GM19025 (cell line): ENCODE data around the gene ADGRF5.

Experiments
- ATAC-seq: cut with Tn5 transposase; IDR thresholded peaks from one replicate; pipeline ENCODE4 v1.9.1; 2021; ENCODE audit warnings: mild to moderate bottlenecking, low read depth, moderate library complexity; ENCODE audit not compliant: unreplicated experiment

The ADGRF5 gene

GRCh38 chr6:46933751-46934150, 12.0 kb upstream of the ADGRF5 start:
- no peak for ATAC-seq

- ATAC-seq: no peak
Observed at GRCh38 chr6:46932526-46933319, 11.0 kb upstream of the ADGRF5 start.

- no peak for ATAC-seq
Observed at GRCh38 chr6:46931416-46931815, 9.7 kb upstream of the ADGRF5 start.

- ATAC-seq: no peak
Observed at GRCh38 chr6:46930331-46930730, 8.6 kb upstream of the ADGRF5 start.

- ATAC-seq: no peak
Observed at GRCh38 chr6:46927066-46927465, 5.3 kb upstream of the ADGRF5 start.

GRCh38 chr6:46926481-46926880, 4.7 kb upstream of the ADGRF5 start:
- no peak for ATAC-seq

GRCh38 chr6:46925563-46926253, 4.0 kb upstream of the ADGRF5 start:
- ATAC-seq: no peak

- no peak for ATAC-seq
Observed at GRCh38 chr6:46923476-46923875, 1.7 kb upstream of the ADGRF5 start.

GRCh38 chr6:46921059-46921458, 679 bp downstream of the ADGRF5 start:
- ATAC-seq: no peak

GRCh38 chr6:46918806-46919205, 2.9 kb downstream of the ADGRF5 start:
- ATAC-seq: no peak

- ATAC-seq: no peak
Observed at GRCh38 chr6:46917002-46917545, 4.7 kb downstream of the ADGRF5 start.

- no peak for ATAC-seq
Observed at GRCh38 chr6:46915866-46916265, 5.9 kb downstream of the ADGRF5 start.

GRCh38 chr6:46915380-46915779, 6.4 kb downstream of the ADGRF5 start:
- no peak for ATAC-seq

GRCh38 chr6:46914279-46914810, 7.4 kb downstream of the ADGRF5 start:
- no peak for ATAC-seq

GRCh38 chr6:46909371-46909770, 12.4 kb downstream of the ADGRF5 start:
- no peak for ATAC-seq

GRCh38 chr6:46906776-46907175, 15.0 kb downstream of the ADGRF5 start:
- ATAC-seq: no peak

- ATAC-seq: no peak
Observed at GRCh38 chr6:46904117-46904516, 17.6 kb downstream of the ADGRF5 start.

- ATAC-seq: no peak
Observed at GRCh38 chr6:46903175-46903574, 18.6 kb downstream of the ADGRF5 start.

GRCh38 chr6:46901882-46902314, 19.8 kb downstream of the ADGRF5 start:
- ATAC-seq: no peak

GRCh38 chr6:46900266-46900665, 21.5 kb downstream of the ADGRF5 start:
- ATAC-seq: no peak

- no peak for ATAC-seq
Observed at GRCh38 chr6:46899659-46900058, 22.1 kb downstream of the ADGRF5 start.
